Measurements from ENCODE around the gene TXK.

The TXK gene

DNA sequence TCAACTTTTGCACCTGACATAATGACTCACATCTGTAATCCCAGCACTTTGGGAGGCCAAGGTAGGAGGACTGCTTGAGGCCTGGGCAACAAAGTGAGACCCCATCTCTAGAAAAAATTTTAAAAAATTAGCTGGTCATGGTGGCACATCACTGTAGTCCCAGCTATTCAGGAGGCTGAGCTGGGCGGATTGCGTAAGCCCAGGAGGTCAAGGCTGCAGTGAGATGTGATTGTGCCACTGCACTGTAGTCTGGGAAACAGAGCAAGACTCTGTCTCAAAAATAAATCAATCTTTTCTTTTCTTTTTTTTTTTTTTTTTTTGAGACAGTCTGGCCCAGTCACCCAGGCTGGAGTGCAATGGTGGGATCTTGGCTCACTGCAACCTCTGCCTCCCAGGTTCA is 65.0 kb downstream of the TXK start:
- no peaks in the 10 kb centered on the region for H3K9me3 ChIP-seq (ENCODE audit: severe bottlenecking)
- TF ChIP-seq, protein P1, sequence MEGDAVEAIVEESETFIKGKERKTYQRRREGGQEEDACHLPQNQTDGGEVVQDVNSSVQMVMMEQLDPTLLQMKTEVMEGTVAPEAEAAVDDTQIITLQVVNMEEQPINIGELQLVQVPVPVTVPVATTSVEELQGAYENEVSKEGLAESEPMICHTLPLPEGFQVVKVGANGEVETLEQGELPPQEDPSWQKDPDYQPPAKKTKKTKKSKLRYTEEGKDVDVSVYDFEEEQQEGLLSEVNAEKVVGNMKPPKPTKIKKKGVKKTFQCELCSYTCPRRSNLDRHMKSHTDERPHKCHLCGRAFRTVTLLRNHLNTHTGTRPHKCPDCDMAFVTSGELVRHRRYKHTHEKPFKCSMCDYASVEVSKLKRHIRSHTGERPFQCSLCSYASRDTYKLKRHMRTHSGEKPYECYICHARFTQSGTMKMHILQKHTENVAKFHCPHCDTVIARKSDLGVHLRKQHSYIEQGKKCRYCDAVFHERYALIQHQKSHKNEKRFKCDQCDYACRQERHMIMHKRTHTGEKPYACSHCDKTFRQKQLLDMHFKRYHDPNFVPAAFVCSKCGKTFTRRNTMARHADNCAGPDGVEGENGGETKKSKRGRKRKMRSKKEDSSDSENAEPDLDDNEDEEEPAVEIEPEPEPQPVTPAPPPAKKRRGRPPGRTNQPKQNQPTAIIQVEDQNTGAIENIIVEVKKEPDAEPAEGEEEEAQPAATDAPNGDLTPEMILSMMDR (IDR thresholded peaks at IDR 0.05; ENCODE audit: poor library complexity, severe bottlenecking) = no peak

DNA sequence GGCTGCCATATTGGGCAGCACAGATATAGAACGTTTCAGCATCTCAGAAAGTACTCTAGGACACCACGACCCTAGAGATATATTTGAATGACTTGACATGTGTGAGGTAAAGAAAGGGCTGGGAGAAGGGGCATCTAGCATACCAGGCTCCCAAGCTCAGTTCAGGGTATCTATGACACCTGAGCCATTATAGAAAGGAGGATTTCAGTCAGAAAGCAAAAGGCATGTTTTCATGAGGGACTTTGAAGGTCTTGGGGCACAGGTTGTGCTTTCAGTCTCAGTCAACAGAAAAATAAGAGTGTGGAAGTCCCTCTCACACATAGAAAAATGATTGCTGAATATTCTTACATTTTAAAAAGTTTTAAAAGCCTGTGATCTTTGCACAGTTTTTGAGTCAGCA is 65.9 kb downstream of the TXK start:
- no peak overlapping the region for H3K27ac ChIP-seq (ENCODE audit: poor library complexity, severe bottlenecking)
- H3K4me3 ChIP-seq (ENCODE audit: severe bottlenecking) = no peak overlapping the region
- no peaks in the 10 kb centered on the region for H3K27me3 ChIP-seq (ENCODE audit: insufficient read depth, poor library complexity, severe bottlenecking)
- no peaks in the 10 kb centered on the region for H3K9me3 ChIP-seq (ENCODE audit: severe bottlenecking)
- no peaks in the 10 kb centered on the region for H3K4me1 ChIP-seq (ENCODE audit: insufficient read depth, poor library complexity, severe bottlenecking)
- H3K36me3 ChIP-seq (ENCODE audit: low read depth) = no peaks in the 10 kb centered on the region
- DNase-seq (ENCODE audit: low spot score) (no peak), ATAC-seq (ENCODE audit: low read depth) (no peak)
- TF ChIP-seq, protein P1 (IDR thresholded peaks at IDR 0.05; ENCODE audit: poor library complexity, severe bottlenecking) = no peak

More for the DNA sequence above, 65.0 kb downstream of the TXK start:
- no peak overlapping the region for H3K27ac ChIP-seq (ENCODE audit: poor library complexity, severe bottlenecking)
- ATAC-seq (ENCODE audit: low read depth) = no peak
- DNase-seq (ENCODE audit: low spot score) = no peak
- no peaks in the 10 kb centered on the region for H3K4me1 ChIP-seq (ENCODE audit: insufficient read depth, poor library complexity, severe bottlenecking)
- no peaks in the 10 kb centered on the region for H3K27me3 ChIP-seq (ENCODE audit: insufficient read depth, poor library complexity, severe bottlenecking)
- H3K4me3 ChIP-seq (ENCODE audit: severe bottlenecking) = no peak overlapping the region
- no peaks in the 10 kb centered on the region for H3K36me3 ChIP-seq (ENCODE audit: low read depth)

DNA sequence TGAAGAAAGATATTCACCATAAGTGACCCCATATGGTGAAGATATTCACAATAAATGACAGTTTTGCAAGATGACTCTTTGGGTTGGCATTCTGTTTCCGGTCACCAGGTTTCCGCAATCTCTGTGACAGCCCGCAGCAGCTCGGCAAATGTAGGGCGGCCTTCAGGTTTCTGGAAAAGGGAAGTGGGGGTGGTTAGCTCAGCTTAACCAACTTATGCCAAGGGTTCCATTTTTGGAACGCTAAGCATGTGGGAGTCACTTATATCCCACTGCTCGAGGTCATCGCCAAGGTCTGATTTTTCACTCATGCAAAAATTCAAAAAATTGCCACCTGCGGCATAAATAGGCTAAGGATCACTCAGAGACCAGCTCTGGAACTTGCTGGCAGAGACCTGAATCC is 66.5 kb downstream of the TXK start:
- no peak overlapping the region for H3K4me3 ChIP-seq (ENCODE audit: severe bottlenecking)
- H3K4me1 ChIP-seq (ENCODE audit: insufficient read depth, poor library complexity, severe bottlenecking) = no peaks in the 10 kb centered on the region
- no peak overlapping the region for H3K27ac ChIP-seq (ENCODE audit: poor library complexity, severe bottlenecking)
- no peaks in the 10 kb centered on the region for H3K36me3 ChIP-seq (ENCODE audit: low read depth)
- no peaks in the 10 kb centered on the region for H3K9me3 ChIP-seq (ENCODE audit: severe bottlenecking)
- TF ChIP-seq, protein P1 (IDR thresholded peaks at IDR 0.05; ENCODE audit: poor library complexity, severe bottlenecking) = no peak
- DNase-seq (ENCODE audit: low spot score) = no peak
- no peaks in the 10 kb centered on the region for H3K27me3 ChIP-seq (ENCODE audit: insufficient read depth, poor library complexity, severe bottlenecking)
- ATAC-seq (ENCODE audit: low read depth) = no peak

DNA sequence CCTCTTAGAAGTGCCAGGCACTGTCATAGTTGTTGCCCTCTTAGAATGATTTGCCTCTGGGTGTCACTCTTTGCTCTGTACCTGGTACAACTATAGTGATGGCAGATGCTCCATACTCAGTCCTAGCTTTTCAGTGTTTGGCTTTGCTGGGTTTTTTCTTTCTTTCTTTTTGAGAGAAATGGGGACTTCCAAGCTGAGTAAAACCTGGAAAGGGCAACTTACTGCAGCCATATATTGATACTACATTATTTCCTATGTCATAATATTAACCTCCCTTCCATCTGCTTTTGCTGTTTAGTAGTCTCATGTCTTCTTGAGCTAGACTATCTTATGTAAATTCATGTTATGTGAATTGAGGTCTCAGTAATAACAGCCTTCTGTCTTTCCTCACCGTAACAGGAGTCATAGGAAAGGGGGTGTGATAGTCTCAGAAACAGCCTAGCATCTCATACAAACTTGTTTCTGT is 68.4 kb downstream of the TXK start:
- no peaks in the 10 kb centered on the region for H3K27me3 ChIP-seq (ENCODE audit: insufficient read depth, poor library complexity, severe bottlenecking)
- H3K36me3 ChIP-seq (ENCODE audit: low read depth) = no peaks in the 10 kb centered on the region
- H3K27ac ChIP-seq (ENCODE audit: poor library complexity, severe bottlenecking) = no peak overlapping the region
- DNase-seq (ENCODE audit: low spot score) (no peak), ATAC-seq (ENCODE audit: low read depth) (no peak)
- no peaks in the 10 kb centered on the region for H3K4me1 ChIP-seq (ENCODE audit: insufficient read depth, poor library complexity, severe bottlenecking)
- no peak overlapping the region for H3K4me3 ChIP-seq (ENCODE audit: severe bottlenecking)
- H3K9me3 ChIP-seq (ENCODE audit: severe bottlenecking) = no peaks in the 10 kb centered on the region
- TF ChIP-seq, protein P1 (IDR thresholded peaks at IDR 0.05; ENCODE audit: poor library complexity, severe bottlenecking) = no peak

DNA sequence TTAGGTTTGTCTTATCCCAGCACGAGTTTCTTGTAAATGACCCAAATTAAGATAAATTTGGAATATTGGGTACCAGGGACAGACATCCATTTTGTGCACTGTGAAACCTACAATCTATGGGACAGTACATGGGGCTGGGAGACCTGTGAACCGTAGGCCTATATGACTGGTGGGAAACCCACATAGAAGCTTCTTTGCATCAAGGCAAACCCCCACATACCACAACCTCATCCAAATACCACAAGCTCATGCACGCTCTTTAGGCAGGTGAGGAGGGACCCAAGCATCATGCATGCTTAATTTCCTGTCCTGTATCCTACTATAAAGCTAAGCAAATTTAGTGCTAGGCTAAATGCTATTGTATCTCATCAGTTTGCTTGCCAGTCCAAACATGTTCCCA is 69.7 kb downstream of the TXK start:
- TF ChIP-seq, protein P1 (IDR thresholded peaks at IDR 0.05; ENCODE audit: poor library complexity, severe bottlenecking) = no peak
- Histone ChIP-seq H3K4me1 (ENCODE audit: insufficient read depth, poor library complexity, severe bottlenecking) (no peaks in the 10 kb centered on the region), H3K4me3 (ENCODE audit: severe bottlenecking) (no peak overlapping the region), H3K36me3 (ENCODE audit: low read depth) (no peaks in the 10 kb centered on the region), H3K27ac (ENCODE audit: poor library complexity, severe bottlenecking) (no peak overlapping the region), H3K9me3 (ENCODE audit: severe bottlenecking) (no peaks in the 10 kb centered on the region), H3K27me3 (ENCODE audit: insufficient read depth, poor library complexity, severe bottlenecking) (no peaks in the 10 kb centered on the region)
- no peak for DNase-seq (ENCODE audit: low spot score)
- no peak for ATAC-seq (ENCODE audit: low read depth)

Measured in RWPE2 (cell line).